PC-3 (cell line): ENCODE data around the gene SCARB2.

Experiments
- EZH2 ChIP-seq: fragments of 300-600 bp; sonication (generic); IDR thresholded peaks from one replicate; pipeline ENCODE4 v1.6.1; 2017; ENCODE audit warnings: antibody characterized with exemption, mild to moderate bottlenecking, low read length; ENCODE audit not compliant: unreplicated experiment
- EZH2phosphoT487 ChIP-seq: fragments of 300-600 bp; sonication (generic); IDR thresholded peaks from 2 replicates; pipeline ENCODE4 v1.6.1; 2018; ENCODE audit warnings: mild to moderate bottlenecking, antibody characterized with exemption, low read length, borderline replicate concordance
- TF ChIP-seq, protein P1 (sequence below): fragments of 300-600 bp; sonication (generic); conservative IDR thresholded peaks from 2 replicates; pipeline ENCODE4 v1.5.1; 2017; ENCODE audit warnings: antibody characterized with exemption, low read depth, mild to moderate bottlenecking, low read length

DNA sequence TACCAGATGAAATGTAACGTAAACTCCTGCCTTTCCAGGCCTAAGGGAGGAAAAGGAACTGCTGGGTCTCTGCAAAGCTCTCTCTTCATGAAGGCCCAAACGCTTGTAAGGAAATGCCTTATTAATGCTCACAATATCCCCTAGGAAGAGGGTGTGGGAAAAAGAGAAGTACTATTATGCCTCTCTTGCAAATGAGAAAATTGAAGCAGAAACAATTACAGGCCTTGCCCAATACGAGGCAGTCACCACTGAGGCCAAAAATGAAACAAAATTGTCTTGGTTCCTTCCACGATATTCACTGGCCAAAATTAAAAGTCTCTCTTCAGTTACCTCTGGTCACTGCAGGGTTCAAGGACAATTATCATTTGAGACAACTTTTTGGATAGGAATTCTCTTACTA is 3.2 kb downstream of the SCARB2 start:
- TF ChIP-seq, protein P1, sequence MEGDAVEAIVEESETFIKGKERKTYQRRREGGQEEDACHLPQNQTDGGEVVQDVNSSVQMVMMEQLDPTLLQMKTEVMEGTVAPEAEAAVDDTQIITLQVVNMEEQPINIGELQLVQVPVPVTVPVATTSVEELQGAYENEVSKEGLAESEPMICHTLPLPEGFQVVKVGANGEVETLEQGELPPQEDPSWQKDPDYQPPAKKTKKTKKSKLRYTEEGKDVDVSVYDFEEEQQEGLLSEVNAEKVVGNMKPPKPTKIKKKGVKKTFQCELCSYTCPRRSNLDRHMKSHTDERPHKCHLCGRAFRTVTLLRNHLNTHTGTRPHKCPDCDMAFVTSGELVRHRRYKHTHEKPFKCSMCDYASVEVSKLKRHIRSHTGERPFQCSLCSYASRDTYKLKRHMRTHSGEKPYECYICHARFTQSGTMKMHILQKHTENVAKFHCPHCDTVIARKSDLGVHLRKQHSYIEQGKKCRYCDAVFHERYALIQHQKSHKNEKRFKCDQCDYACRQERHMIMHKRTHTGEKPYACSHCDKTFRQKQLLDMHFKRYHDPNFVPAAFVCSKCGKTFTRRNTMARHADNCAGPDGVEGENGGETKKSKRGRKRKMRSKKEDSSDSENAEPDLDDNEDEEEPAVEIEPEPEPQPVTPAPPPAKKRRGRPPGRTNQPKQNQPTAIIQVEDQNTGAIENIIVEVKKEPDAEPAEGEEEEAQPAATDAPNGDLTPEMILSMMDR = no peak
- no peak for TF ChIP-seq EZH2
- no peak for TF ChIP-seq EZH2phosphoT487
